Adipose tissue (tissue), 3 donors: ENCODE data around the gene BICDL1. TPM values are rescaled to one million over a fixed set of nuclear protein-coding genes. Genes with fewer than 3 reads are reported as not detected.
"Not testable (repeated sequence)": the region's sequence is repeated elsewhere in the genome, so short reads cannot be mapped to it uniquely, and the experiment has no call there.

Experiments
- H3K27ac ChIP-seq: one replicate; pipeline ENCODE4 v1.5.1; 2013; ENCODE audit warnings: low read depth, low read length
- WGBS, 3 donors: extraction: QIAGEN DNeasy Blood & Tissue Kit; methylation state at CpG; one replicate each; pipeline ENCODE4 v1.1.7; 2013; 5-methylcytosine and 5-hydroxymethylcytosine counted together
- polyA plus RNA-seq, 3 donors: library from polyadenylated mRNA; stranded (reverse); fragments of 200-250 nt; gene quantifications; one replicate each; pipeline ENCODE4 v1.2.3, GENCODE V29; 2013
- donor health status: healthy with polysubstance abuse.
- donor health status: Bipolar disorder and iron deficiency.
- donor health status: healthy.

Gene BICDL1
- 1 to 10 TPM; 2.4 to 7.4 (median 6.0) TPM for polyA plus RNA-seq

DNA sequence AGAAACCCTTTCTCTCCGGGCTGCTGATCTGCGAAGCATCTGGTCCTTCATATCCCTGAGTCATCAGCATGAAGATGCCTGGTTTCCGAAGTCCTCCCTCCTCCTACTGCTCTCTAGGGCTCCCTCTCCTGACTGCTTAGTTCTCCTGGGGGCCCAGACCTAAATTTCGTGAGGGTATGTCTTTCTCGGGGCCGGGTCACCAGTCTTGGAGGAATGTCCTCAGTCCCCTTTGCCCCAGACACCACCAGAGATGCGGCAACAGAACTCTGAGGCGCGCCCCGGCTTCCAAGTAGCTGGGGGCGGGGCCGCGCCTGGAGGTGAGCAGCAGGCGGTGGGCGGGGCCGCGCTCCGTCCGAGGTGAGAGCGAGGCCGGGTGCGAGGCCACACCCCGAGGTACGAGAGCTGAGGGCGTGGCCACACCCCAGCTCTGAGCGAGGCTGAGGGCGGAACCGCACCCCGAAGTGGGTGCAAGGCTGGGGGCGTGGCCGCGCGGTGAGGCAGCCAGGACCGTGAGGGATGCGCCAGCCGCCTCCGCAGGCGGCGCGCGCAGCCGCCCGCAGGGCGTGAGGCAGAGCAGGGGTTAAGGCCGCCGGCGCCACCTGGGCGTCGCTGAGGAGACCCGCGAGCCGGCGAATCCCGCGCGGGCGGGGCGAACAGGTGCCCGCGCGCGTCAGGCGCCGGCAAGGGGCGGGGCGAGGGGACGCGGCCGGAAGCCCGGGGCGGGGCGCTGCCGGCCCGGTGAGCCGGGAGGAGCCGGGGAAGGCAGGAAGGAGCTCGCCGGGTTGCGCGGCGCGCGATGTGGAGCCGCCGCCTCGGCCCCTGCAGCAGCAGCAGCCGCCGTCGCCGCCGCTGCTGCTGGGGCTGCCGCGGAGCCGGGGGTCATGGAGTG, at the start of gene BICDL1:
BICDL1 (plus strand) TSS at position 765 of the 889 bp plus-strand sequence. CDS start 633 bp downstream, outside the sequence.
- H3K27ac ChIP-seq, result no peak within 1 kb of the TSS
- WGBS, 3 donors, result 1% methylated on average over 82 to 94 of the region's 94 CpGs

DNA sequence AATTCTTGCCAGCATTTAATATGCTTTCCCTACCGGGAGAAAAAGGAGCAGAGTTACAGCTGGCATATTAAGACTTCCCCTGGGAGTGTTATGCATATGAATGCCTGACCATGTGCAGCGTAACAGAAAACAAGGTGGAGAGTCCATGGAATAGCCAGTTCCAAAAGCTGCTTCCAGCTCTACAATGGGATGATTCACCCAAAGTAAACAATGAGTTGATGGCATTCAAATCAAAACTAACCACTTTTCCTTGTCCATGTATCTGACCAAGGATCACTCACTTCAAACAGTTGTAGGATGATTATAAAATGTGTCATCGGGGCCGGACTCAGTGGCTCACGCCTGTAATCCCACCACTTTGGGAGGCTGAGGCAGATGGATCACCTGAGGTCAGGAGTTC, 48.1 kb upstream of the BICDL1 start:
- no peak overlapping the region for H3K27ac ChIP-seq
- 49 to 69% (median 65%) methylated on average over 5 of the region's 5 CpGs for WGBS, 3 donors

DNA sequence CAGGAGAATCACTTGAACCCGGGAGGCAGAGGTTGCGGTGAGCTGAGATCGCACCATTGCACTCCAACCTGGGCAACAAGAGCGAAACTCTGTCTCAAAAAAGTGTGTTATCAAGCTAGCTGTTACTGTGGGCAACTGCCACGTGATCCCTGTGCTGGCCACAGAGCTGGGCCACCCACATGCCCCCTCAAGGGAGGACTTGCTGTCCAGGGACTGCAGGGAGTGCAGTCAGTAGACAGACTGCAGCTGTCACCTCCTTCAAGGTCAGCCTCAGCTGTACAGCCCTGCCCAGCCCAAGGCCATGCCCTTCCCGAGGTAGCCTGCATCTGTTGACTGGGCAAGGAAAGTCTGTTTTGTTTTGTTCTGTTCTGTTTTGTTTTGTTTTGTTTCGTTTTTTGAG, 46.6 kb upstream of the BICDL1 start:
- H3K27ac ChIP-seq, result no peak overlapping the region
- WGBS, 3 donors, result 75 to 82% (median 78%) methylated on average over 7 of the region's 7 CpGs

DNA sequence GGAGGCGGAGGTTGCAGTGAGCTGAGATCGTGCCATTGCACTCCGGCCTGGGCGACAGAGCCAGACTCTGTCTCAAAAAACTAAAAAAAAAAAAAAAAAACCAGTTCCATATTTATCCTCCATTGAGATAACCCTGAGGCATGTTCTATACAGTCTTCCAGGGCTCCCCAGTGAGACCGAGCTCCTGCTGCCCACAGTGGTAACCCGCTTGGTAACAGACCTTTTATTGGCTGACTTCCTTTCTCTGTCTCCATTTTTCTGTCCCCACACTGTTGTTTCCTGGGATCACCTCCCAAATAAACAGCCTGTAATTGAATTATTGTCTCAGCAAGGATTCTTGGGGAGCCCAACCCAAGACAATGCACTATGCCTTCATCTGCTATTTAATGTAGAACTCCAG, 42.8 kb upstream of the BICDL1 start:
- no peak overlapping the region for H3K27ac ChIP-seq
- WGBS, 3 donors, result 81 to 93% (median 91%) methylated on average over 6 of the region's 6 CpGs

- no peak overlapping the region for H3K27ac ChIP-seq
- 31 to 72% (median 67%) methylated on average over 10 of the region's 10 CpGs for WGBS, 3 donors
These were observed 39.9 kb upstream of the BICDL1 start for GRCh38 chr12:119949145-119949544.

DNA sequence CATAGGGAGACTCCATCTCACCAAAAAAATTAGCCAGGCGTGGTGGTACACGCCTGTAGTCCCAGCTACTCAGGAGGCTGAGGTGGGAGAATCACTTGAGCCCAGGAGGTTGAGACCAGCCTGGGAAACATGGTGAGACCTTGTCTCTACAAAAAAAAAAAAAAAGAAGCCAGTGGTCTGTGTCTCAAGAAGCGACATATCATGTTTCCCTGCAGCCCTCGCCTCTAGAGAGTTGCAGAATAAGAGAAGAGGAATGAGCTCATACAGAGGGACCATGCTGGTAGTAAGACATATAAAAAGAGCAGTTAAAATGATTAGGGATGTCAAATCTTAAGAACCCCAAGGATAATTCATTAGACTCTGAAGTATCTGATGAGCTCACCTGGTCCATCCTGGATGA, 39.4 kb upstream of the BICDL1 start:
- no peak overlapping the region for H3K27ac ChIP-seq
- 68 to 83% (median 71%) methylated on average over 4 of the region's 4 CpGs for WGBS, 3 donors

DNA sequence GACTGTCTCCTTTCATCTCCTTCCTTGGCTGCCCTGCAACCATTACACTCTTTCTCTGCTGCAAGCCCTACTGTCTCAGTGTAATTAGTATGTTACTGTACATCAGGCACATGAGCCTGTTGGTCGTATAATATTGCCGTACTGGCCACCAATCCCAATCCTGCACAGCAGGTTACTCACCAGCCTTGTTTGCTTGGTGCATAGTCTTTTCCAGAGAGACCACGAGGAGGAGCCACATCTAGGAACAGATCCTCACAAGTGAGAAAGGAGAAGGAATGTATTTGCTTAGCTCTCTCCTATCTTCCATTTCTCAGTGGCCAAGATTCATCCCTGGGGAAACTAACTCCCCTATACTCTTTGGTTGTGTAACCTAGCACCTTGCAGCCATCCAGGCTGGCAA, 33.0 kb upstream of the BICDL1 start:
- WGBS, 3 donors, result 84 to 89% (median 88%) methylated on average over 3 of the region's 3 CpGs
- no peak overlapping the region for H3K27ac ChIP-seq

DNA sequence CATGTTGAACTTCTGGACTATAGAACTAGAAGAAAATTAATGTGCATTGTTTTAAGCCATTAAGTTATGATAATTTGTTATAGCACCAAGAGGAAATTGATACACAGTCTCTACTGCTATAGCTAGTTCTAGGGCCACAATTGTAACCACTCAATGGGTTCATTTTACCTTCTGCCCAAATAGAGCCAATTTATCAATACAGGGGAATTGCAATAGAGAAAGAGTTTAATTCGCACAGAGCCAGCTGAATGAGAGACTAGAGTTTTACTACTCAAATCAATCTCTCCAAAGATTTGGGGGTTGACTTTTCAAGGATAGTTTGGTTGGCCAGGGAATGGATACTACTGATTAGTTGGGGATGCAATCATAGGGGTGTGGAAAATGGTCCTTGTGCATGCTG, 31.9 kb upstream of the BICDL1 start:
- 89 to 99% (median 92%) methylated on average over 1 of the region's 1 CpG for WGBS, 3 donors
- no peak overlapping the region for H3K27ac ChIP-seq

DNA sequence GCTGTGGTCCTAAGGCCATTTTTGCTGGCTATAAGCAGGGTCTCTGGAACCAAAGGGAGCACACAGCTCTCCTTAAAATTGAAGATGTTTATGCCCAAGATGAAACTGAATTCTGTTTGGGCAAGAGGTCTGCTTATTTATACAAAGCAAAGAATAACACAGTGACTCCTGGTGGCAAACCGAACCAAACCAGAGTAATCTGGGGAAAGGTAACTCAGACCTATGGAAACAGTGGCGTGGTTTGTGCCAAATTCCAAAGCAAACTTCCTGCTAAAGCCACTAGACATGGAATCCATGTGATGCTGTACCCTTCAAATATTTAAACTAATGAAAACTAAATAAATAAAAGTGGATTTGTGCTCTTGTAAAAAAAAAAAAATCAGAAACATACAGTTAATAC, 29.6 kb upstream of the BICDL1 start:
- WGBS, 3 donors, result 76 to 83% (median 79%) methylated on average over 2 of the region's 2 CpGs
- H3K27ac ChIP-seq, result no peak overlapping the region

- WGBS, 3 donors, result 77 to 81% (median 78%) methylated on average over 6 of the region's 6 CpGs
- no peak overlapping the region for H3K27ac ChIP-seq
These were observed 24.9 kb upstream of the BICDL1 start for GRCh38 chr12:119964123-119964522.

GRCh38 chr12:119964929-119965328, 24.1 kb upstream of the BICDL1 start:
- WGBS, 3 donors, result 63 to 93% (median 92%) methylated on average over 6 of the region's 6 CpGs
- H3K27ac ChIP-seq, result no peak overlapping the region

- no peak overlapping the region for H3K27ac ChIP-seq
- WGBS, 3 donors, result 35 to 49% (median 47%) methylated on average over 1 of the region's 1 CpG
These were observed 8.8 kb upstream of the BICDL1 start for GRCh38 chr12:119980242-119980641.

GRCh38 chr12:119980702-119981101, 8.3 kb upstream of the BICDL1 start:
- WGBS, 3 donors, result 89 to 91% (median 90%) methylated on average over 8 of the region's 8 CpGs
- not testable (repeated sequence) for H3K27ac ChIP-seq

DNA sequence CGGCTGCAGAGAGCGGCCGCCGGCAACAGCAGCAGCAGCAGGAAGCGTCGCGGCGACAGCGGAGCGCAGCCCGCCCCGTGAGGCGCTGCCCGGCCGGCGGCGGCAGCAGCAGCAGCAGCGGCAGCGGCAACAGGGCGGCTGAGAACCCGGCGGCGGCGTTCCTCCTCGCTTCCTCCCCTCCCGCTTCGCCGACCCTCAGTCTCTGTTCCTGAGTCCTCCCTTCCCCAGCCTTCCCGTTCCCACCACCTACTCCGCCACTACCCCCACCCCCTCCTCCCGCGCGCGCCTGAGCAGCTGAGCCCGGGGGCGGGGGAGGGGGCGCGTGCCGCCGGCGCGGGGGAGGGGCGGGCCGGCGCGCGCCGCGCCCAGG, 310 bp downstream of the BICDL1 start:
- no peak overlapping the region for H3K27ac ChIP-seq
- WGBS, 3 donors, result 0 to 1% (median 1%) methylated on average over 4 to 48 of the region's 49 CpGs

GRCh38 chr12:119989731-119990381, 820 bp downstream of the BICDL1 start:
- WGBS, 3 donors, result 1% methylated on average over 44 to 79 of the region's 79 CpGs
- no peak overlapping the region for H3K27ac ChIP-seq

DNA sequence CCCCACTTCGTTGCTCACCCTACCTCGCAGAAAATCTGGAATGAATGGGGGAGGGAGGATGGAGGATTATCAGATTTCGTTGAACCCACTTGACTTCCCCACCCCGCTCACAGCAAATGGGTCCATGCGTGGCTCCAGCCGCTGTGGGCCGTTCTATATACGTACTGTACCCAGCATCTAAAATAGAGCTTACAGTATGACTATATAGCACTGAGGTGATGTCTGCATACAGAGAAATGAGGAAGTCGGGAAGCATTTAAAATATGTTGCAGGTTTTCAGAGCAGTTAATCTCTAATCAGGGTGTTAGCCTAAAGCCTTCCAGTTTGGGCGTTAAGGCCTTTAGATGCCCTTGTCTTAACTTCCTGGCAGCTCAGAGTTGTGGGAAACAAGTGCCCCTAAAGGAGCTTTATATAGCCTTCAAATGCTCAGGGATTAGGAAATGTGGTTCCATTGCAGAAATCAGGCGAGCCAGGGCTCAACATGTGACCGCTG, 1.4 kb downstream of the BICDL1 start:
- no peak overlapping the region for H3K27ac ChIP-seq
- WGBS, 3 donors, result 23 to 35% (median 30%) methylated on average over 12 of the region's 12 CpGs

DNA sequence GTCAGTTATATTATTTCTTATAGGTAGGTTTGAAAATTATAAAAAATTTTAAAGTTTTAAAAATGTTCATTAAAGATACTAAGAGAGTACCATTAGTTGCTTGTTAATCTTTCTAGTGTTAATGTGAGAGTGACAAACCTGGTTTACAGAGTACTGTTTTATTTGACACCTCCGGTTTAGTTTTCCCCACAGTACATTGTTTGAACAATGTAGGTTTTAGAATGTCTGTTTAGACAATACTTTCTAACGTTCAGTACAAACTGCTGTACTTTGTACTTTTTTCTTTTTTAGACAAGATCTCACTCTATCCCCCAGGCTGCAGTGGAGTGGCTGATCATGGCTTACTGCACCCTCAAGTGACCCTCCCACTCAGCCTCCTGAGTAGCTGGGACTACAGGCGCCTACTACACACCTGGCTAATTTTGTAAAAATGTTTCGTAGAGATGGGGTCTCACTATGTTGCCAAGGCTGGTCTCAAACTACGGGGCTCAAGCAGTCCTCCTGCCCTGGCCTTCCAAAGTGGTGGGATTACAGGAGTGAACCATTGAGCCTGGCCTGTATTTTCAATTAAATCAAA, 3.2 kb downstream of the BICDL1 start:
- H3K27ac ChIP-seq, result no peak overlapping the region
- WGBS, 3 donors, result 74 to 86% (median 85%) methylated on average over 5 of the region's 5 CpGs

GRCh38 chr12:119994892-119995658, 6.0 kb downstream of the BICDL1 start:
- no peak overlapping the region for H3K27ac ChIP-seq
- 43 to 68% (median 56%) methylated on average over 3 of the region's 3 CpGs for WGBS, 3 donors

GRCh38 chr12:119996417-119996816, 7.4 kb downstream of the BICDL1 start:
- 85 to 100% (median 92%) methylated on average over 1 of the region's 1 CpG for WGBS, 3 donors
- H3K27ac ChIP-seq, result no peak overlapping the region
